Measurements from ENCODE around the gene PARPBP.

The PARPBP gene

GRCh38 chr12:102163383-102163782 lies 43.4 kb downstream of the PARPBP start:
- DNase-seq (ENCODE audit: extremely low spot score): no peak
- CTCF ChIA-PET: no interaction called here
- no peak for TF ChIP-seq CTCF (IDR thresholded peaks at IDR 0.05; ENCODE audit: control extremely low read depth, extremely low read depth, low read depth, missing control alignments)
- POLR2A ChIA-PET: no interaction called here

- POLR2A ChIA-PET: interaction anchor here (0.6 kb wide), 1 partner anchor 63 kb away, joined by 5 read pairs; no protein-coding TSS in a partner anchor
- DNase-seq (ENCODE audit: extremely low spot score): no peak
- CTCF ChIA-PET: interaction anchor here (0.6 to 3.4 kb wide), 9 partner anchors 9 to 572 kb away, joined by 3 to 25 read pairs (median 3); no protein-coding TSS in a partner anchor
Observed at GRCh38 chr12:102167821-102168604, 48.0 kb downstream of the PARPBP start.

DNA sequence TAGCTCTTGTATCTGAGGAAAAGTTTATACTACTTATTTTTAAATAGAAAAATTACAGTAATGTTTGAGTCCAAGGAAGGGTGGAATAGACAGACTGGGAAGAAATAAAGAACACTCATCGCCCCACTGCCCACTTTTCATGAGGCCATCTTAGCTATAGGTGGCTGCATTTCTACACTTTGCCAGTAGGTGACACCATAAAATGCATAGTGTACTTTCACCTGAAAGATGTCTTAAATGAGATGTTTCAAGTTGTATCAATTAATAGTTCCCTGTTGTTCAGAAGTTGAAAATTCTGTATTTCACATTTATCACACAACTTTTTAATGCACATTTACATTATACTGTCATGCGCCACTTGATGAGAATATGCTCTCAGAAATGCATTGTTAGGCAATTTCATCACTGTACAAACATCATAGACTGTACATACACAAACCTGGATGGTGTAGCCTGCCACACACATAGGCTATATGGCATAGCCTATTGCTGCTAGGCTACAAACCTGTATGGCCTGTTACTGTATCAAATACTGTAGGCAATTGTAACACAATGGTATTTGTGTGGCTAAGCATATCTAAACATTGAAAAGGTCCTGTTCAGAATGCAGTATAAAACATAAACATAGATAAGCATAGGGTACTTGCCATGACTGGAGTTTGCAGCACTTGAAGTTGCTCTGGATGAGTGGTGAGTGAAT lies 50.1 kb downstream of the PARPBP start:
- CTCF ChIA-PET: interaction anchor here (0.7 to 3.4 kb wide), 36 partner anchors 9 to 641 kb away, joined by 3 to 25 read pairs (median 4); no protein-coding TSS in a partner anchor
- TF ChIP-seq CTCF (IDR thresholded peaks at IDR 0.05; ENCODE audit: control extremely low read depth, extremely low read depth, low read depth, missing control alignments): peak; percentile 68
- POLR2A ChIA-PET: no interaction called here
- DNase-seq (ENCODE audit: extremely low spot score): peak; percentile 22

More at GRCh38 chr12:102167821-102168604, 48.0 kb downstream of the PARPBP start:
- no peak for TF ChIP-seq CTCF (IDR thresholded peaks at IDR 0.05; ENCODE audit: control extremely low read depth, extremely low read depth, low read depth, missing control alignments)

DNA sequence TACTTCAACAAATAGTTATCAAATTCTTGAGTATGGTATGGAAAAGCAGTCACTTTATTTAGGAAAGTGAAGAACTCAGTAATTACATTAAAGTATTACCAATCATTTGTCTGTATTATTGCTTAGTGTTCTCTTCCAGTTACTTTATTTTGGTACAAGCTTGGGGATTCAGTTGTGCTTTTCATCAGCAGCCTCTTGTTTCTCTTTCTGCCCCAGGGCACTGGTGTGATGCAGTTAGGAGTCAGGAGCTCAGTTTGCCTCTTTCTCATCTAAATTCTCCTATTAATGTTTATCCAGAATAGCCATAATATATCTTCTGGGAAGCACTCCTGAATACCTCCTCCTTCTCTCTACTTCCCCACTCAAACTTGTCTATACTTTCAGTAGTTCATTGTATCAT lies 52.0 kb downstream of the PARPBP start:
- ChIA-PET CTCF (interaction anchor here (1.3 to 1.6 kb wide), 3 partner anchors 10 to 21 kb away, joined by 3 to 5 read pairs (median 3); no protein-coding TSS in a partner anchor), POLR2A (no interaction called here)
- TF ChIP-seq CTCF (IDR thresholded peaks at IDR 0.05; ENCODE audit: control extremely low read depth, extremely low read depth, low read depth, missing control alignments): no peak
- no peak for DNase-seq (ENCODE audit: extremely low spot score)

DNA sequence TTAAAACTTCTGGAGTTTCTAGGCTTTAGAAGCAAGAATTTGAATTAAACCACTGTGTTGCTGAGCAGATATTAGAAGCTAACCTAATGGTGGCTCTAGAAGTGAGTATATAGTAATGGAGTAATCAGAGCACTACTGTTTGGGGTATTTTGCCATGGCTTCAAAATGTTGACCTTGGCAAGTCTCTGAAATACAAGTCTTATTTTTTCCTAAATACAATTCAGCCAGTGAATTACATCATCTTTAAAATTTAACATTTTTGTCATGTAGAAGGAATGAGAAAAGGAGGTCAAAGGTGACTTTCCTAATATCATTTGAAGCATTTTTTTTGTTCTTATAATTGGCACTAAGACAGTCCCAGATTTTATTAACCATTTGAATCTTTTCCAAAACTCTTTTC lies 52.5 kb downstream of the PARPBP start:
- DNase-seq (ENCODE audit: extremely low spot score): no peak
- no peak for TF ChIP-seq CTCF (IDR thresholded peaks at IDR 0.05; ENCODE audit: control extremely low read depth, extremely low read depth, low read depth, missing control alignments)
- ChIA-PET POLR2A (no interaction called here), CTCF (interaction anchor here (1.3 to 1.6 kb wide), 3 partner anchors 9 to 21 kb away, joined by 3 to 5 read pairs (median 3); no protein-coding TSS in a partner anchor)

DNA sequence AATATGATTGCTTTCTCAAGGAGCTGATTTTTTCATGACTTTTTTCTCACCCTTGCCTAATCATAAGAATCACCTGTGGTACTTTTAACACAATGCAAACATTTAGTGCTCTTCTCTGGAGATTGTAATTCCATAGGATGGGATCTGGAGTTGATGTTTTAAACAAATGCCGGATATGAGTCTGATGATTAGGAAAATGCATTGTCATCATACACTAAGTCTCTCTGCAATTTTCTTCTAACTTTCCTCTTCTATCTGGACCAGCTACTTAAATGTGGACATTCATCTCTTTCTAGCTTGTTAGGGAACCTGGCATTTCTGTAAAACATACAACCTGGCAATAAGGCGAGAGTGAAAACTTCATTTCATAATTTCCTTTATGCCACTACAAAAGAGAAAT lies 54.1 kb downstream of the PARPBP start:
- TF ChIP-seq CTCF (IDR thresholded peaks at IDR 0.05; ENCODE audit: control extremely low read depth, extremely low read depth, low read depth, missing control alignments): no peak
- DNase-seq (ENCODE audit: extremely low spot score): no peak
- ChIA-PET POLR2A (no interaction called here), CTCF (interaction anchor here (1.7 kb wide), 1 partner anchor 17 kb away, joined by 6 read pairs; no protein-coding TSS in a partner anchor)

All from GM10248 (cell line).